ENCODE data around the gene SSR1. TPM values are rescaled to one million over a fixed set of nuclear protein-coding genes. Genes with fewer than 3 reads are reported as not detected.

SSR1 gene
- total and polyA plus RNA-seq, 2 of the 13 experiments (the other 11 are each of a cell fraction or from before 2014, with no cell fraction given), result 203 to 243 TPM

DNA sequence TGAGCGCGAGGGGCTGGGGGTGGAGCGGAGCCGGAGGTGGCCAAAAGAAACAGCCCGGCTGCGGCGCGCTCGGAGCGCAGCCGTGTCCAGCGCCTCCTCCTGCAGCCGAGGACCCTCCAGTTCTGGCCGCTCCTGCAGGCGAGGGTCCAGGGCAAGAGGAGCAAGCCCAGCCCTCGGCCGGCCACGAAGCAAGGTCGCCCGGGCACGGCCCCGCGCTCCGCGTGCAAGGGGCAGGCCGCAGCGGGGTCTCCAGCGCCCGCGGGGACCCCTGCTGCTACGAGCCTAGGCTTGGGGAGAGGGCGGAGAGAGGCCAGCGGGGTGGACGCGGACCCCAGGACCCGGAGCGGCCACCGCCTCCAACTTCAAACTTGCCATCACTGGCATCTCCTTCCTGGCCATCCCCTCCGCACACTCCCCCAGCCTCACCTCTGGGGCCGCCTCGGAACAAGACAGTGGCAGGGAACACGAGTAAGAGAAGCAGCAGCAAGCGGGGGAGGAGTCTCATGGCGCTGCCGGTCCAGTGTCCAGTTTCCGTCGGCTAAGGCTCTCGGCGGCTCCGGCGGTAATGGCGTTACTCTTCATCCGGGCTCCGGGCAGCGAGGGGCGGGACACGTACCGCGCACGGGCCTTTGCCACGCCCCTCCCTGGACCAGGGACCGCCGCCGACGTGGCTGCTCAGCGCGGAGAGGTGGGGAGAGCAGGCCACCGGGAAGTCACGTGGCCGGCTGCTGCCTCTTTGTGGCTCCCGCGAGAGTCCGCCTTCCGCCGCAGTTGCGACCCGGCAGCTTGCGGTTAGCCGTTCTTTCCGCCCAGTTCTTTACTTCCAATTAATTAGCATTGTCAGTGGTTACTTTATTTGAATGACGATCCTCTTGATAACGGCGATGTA, at the start of gene SSR1 (continued):
- TF ChIP-seq, protein P1, sequence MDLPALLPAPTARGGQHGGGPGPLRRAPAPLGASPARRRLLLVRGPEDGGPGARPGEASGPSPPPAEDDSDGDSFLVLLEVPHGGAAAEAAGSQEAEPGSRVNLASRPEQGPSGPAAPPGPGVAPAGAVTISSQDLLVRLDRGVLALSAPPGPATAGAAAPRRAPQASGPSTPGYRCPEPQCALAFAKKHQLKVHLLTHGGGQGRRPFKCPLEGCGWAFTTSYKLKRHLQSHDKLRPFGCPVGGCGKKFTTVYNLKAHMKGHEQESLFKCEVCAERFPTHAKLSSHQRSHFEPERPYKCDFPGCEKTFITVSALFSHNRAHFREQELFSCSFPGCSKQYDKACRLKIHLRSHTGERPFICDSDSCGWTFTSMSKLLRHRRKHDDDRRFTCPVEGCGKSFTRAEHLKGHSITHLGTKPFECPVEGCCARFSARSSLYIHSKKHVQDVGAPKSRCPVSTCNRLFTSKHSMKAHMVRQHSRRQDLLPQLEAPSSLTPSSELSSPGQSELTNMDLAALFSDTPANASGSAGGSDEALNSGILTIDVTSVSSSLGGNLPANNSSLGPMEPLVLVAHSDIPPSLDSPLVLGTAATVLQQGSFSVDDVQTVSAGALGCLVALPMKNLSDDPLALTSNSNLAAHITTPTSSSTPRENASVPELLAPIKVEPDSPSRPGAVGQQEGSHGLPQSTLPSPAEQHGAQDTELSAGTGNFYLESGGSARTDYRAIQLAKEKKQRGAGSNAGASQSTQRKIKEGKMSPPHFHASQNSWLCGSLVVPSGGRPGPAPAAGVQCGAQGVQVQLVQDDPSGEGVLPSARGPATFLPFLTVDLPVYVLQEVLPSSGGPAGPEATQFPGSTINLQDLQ (CRISPR knock-in tag; IDR thresholded peaks at IDR 0.05), result no peak
- TF ChIP-seq ZNF136 (CRISPR knock-in tag; IDR thresholded peaks at IDR 0.05; ENCODE audit: low read depth) (0 out of 2 replicates have a peak, but pooled peaks have one; percentile 38), JUN (CRISPR knock-in tag; IDR thresholded peaks at IDR 0.05) (0 out of 2 replicates have a peak, but pooled peaks have one; percentile 18), ZNF143 (CRISPR knock-in tag; IDR thresholded peaks at IDR 0.05) (peak; percentile 56; the same call in 1 of the 2 replicates), ZNF329 (CRISPR knock-in tag; IDR thresholded peaks at IDR 0.05; ENCODE audit: low read depth) (no peak), ZNF292 (CRISPR knock-in tag; IDR thresholded peaks at IDR 0.05; ENCODE audit: borderline replicate concordance, low read depth) (peak; percentile 78), ELF3 (CRISPR knock-in tag; IDR thresholded peaks at IDR 0.05) (peak; percentile 89), EED (CRISPR knock-in tag; IDR thresholded peaks at IDR 0.05) (no peak; the same call in 1 of the 2 replicates), KAT8 (CRISPR knock-in tag; IDR thresholded peaks at IDR 0.05) (peak; percentile 97), ZNF773 (CRISPR knock-in tag; IDR thresholded peaks at IDR 0.05; ENCODE audit: borderline replicate concordance) (0 out of 2 replicates have a peak, but pooled peaks have one; percentile 11), MBD4 (IDR thresholded peaks at IDR 0.05; ENCODE audit: borderline replicate concordance, low read length) (no peak), TP53 (CRISPR knock-in tag; conservative IDR thresholded peaks at IDR 0.05) (peak; percentile 64), ZKSCAN8 (CRISPR knock-in tag; IDR thresholded peaks at IDR 0.05; ENCODE audit: borderline replicate concordance) (peak; percentile 83; the same call in 1 of the 2 replicates), DR1 (CRISPR knock-in tag; IDR thresholded peaks at IDR 0.05) (peak; percentile 92), FOXK2 (IDR thresholded peaks at IDR 0.05) (peak; percentile 32; the same call in 1 of the 2 replicates), ZNF577 (CRISPR knock-in tag; IDR thresholded peaks at IDR 0.05; ENCODE audit: borderline replicate concordance, low read depth) (no peak), MZF1 (CRISPR knock-in tag; IDR thresholded peaks at IDR 0.05; ENCODE audit: borderline replicate concordance) (no peak), HNRNPL (IDR thresholded peaks at IDR 0.05; ENCODE audit: low read depth, low read length) (peak; percentile 30; the same call in 1 of the 2 replicates), NFYB (CRISPR knock-in tag; IDR thresholded peaks at IDR 0.05) (peak; percentile 59; the same call in 1 of the 2 replicates), PAX8 (CRISPR knock-in tag; IDR thresholded peaks at IDR 0.05; ENCODE audit: borderline replicate concordance) (no peak), ZNF354B (CRISPR knock-in tag; IDR thresholded peaks at IDR 0.05) (peak; percentile 80), ZNF33B (CRISPR knock-in tag; IDR thresholded peaks at IDR 0.05) (0 out of 2 replicates have a peak, but pooled peaks have one; percentile 84), ZNF207 (IDR thresholded peaks at IDR 0.05; ENCODE audit: borderline replicate concordance) (no peak)
- TF ChIP-seq, protein P2, sequence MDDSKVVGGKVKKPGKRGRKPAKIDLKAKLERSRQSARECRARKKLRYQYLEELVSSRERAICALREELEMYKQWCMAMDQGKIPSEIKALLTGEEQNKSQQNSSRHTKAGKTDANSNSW (CRISPR knock-in tag; IDR thresholded peaks at IDR 0.05; ENCODE audit: borderline replicate concordance), result peak; percentile 82; the same call in 1 of the 2 replicates
- TF ChIP-seq, protein P3, sequence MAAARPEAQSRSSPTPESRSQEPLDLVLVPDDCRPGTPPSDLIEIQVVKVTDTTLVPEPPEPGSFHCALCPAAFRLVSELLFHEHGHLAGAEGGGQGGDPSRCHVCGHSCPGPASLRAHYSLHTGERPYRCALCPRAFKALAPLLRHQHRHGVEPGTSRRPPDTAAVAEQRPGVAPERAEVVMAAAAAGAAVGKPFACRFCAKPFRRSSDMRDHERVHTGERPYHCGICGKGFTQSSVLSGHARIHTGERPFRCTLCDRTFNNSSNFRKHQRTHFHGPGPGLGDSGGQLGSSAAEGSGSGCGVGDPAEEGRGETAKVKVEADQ (CRISPR knock-in tag; IDR thresholded peaks at IDR 0.05; ENCODE audit: borderline replicate concordance), result peak; percentile 94; the same call in 1 of the 2 replicates
- TF ChIP-seq, protein P4, sequence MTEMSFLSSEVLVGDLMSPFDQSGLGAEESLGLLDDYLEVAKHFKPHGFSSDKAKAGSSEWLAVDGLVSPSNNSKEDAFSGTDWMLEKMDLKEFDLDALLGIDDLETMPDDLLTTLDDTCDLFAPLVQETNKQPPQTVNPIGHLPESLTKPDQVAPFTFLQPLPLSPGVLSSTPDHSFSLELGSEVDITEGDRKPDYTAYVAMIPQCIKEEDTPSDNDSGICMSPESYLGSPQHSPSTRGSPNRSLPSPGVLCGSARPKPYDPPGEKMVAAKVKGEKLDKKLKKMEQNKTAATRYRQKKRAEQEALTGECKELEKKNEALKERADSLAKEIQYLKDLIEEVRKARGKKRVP (CRISPR knock-in tag; IDR thresholded peaks at IDR 0.05), result peak in 1 of 2 experiments; percentile 74; a peak in 1 of 4 replicates
